SK-N-MC (cell line): ENCODE results near the gene KCNJ15.

Source experiments
- EZH2 ChIP-seq: fragments of 200-600 bp; sonication (generic); IDR thresholded peaks from one replicate; pipeline ENCODE4 v1.6.1; 2017; ENCODE audit warnings: antibody characterized with exemption
- POLR2AphosphoS5 ChIP-seq: IDR thresholded peaks from 2 replicates; pipeline ENCODE4 v1.6.1; 2012; ENCODE audit warnings: mild to moderate bottlenecking, low read depth, low read length, borderline replicate concordance

DNA sequence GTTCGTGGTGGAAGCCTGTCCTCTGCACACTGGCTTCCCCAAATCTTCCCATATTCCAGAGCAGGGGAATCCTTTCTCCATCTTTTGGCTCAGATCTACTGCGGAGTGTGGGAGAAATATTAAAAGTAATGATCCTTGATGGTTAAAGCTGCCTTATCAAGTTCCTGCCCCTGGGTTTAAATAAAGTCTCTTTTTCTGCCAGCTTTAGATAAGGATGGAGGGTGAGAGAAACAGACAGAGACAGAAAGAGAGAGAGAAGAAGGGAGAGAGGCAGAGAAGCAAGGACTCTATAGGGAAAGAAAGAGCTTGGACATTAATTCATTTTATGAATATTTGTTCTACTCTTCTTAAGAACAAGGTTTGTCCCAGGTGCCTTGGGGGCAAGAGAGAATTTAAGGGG, 98.0 kb downstream of the KCNJ15 start:
- TF ChIP-seq EZH2 = no peak
- TF ChIP-seq POLR2AphosphoS5 = no peak
